Stomach smooth muscle (tissue), 2 donors: Measurements from ENCODE around the gene BHLHA15.

Experiments
- H3K27ac ChIP-seq: one replicate; pipeline ENCODE4 v1.7.0; 2013; ENCODE audit warnings: mild to moderate bottlenecking, low read length, inconsistent platforms
- H3K27me3 ChIP-seq, 2 donors: one replicate each; pipeline ENCODE4 v1.7.0; 2013; ENCODE audit warnings: low read length in 2 of 2; ENCODE audit not compliant: insufficient read depth in 2 of 2, control insufficient read depth in 1 of 2
- H3K36me3 ChIP-seq, 2 donors: one replicate each; pipeline ENCODE4 v1.7.0; 2013; ENCODE audit warnings: low read length in 2 of 2; ENCODE audit not compliant: control insufficient read depth in 2 of 2, insufficient read depth in 2 of 2
- H3K4me1 ChIP-seq: one replicate; pipeline ENCODE4 v1.7.0; 2013; ENCODE audit warnings: low read length; ENCODE audit not compliant: control insufficient read depth, insufficient read depth
- H3K4me3 ChIP-seq, 2 donors: one replicate each; pipeline ENCODE4 v1.7.0; 2013; ENCODE audit warnings: low read length in 2 of 2
- H3K9ac ChIP-seq, 2 donors: one replicate each; pipeline ENCODE4 v1.7.0; 2013; ENCODE audit warnings: low read length in 2 of 2, mild to moderate bottlenecking in 1 of 2
- H3K9me3 ChIP-seq, 2 donors: one replicate each; pipeline ENCODE4 v1.7.0; 2013; ENCODE audit warnings: low read length in 2 of 2; ENCODE audit not compliant: control insufficient read depth in 2 of 2
- donor health status: healthy.
- donor health status: Pancreatic carcinoma.

BHLHA15 gene

GRCh38 chr7:98202367-98203195 lies 8.7 kb upstream of the BHLHA15 start:
- no peak overlapping the region for H3K9ac ChIP-seq
- H3K9me3 ChIP-seq = no peaks in the 10 kb centered on the region
- H3K4me3 ChIP-seq = no peak overlapping the region
- no peaks in the 10 kb centered on the region for H3K4me1 ChIP-seq
- H3K36me3 ChIP-seq = peaks cover 10 to 25% of the 10 kb centered on the region in 2 donors
- no peaks in the 10 kb centered on the region for H3K27me3 ChIP-seq
- H3K27ac ChIP-seq = no peak overlapping the region

GRCh38 chr7:98203261-98203963 lies 7.8 kb upstream of the BHLHA15 start:
- Histone ChIP-seq H3K4me3 (no peak overlapping the region), H3K4me1 (no peaks in the 10 kb centered on the region), H3K27me3 (no peaks in the 10 kb centered on the region), H3K36me3 (peaks cover 10 to 25% of the 10 kb centered on the region in 2 donors), H3K9ac (no peak overlapping the region), H3K9me3 (no peaks in the 10 kb centered on the region), H3K27ac (no peak overlapping the region)

GRCh38 chr7:98203964-98204605 lies 7.2 kb upstream of the BHLHA15 start:
- H3K9me3 ChIP-seq = no peaks in the 10 kb centered on the region
- no peak overlapping the region for H3K4me3 ChIP-seq
- no peaks in the 10 kb centered on the region for H3K4me1 ChIP-seq
- no peaks in the 10 kb centered on the region for H3K27me3 ChIP-seq
- no peak overlapping the region for H3K9ac ChIP-seq
- H3K36me3 ChIP-seq = peaks cover 10 to 25% of the 10 kb centered on the region in 2 donors
- H3K27ac ChIP-seq = no peak overlapping the region

- H3K4me1 ChIP-seq = no peaks in the 10 kb centered on the region
- H3K4me3 ChIP-seq = no peak overlapping the region
- no peaks in the 10 kb centered on the region for H3K9me3 ChIP-seq
- H3K27ac ChIP-seq = no peak overlapping the region
- no peaks in the 10 kb centered on the region for H3K27me3 ChIP-seq
- peaks cover 10 to 25% of the 10 kb centered on the region in 2 donors for H3K36me3 ChIP-seq
- H3K9ac ChIP-seq = no peak overlapping the region
Observed at GRCh38 chr7:98204670-98205069, 6.6 kb upstream of the BHLHA15 start.

GRCh38 chr7:98205162-98205845 lies 5.9 kb upstream of the BHLHA15 start:
- Histone ChIP-seq H3K36me3 (peaks cover 10 to 22% of the 10 kb centered on the region in 2 donors), H3K4me3 (no peak overlapping the region), H3K27me3 (no peaks in the 10 kb centered on the region), H3K27ac (no peak overlapping the region), H3K4me1 (no peaks in the 10 kb centered on the region), H3K9ac (no peak overlapping the region), H3K9me3 (no peaks in the 10 kb centered on the region)

- Histone ChIP-seq H3K9ac (no peak overlapping the region), H3K27me3 (peaks cover 2 to 7% of the 10 kb centered on the region in 2 donors), H3K9me3 (no peaks in the 10 kb centered on the region), H3K36me3 (peaks cover 10 to 22% of the 10 kb centered on the region in 2 donors), H3K27ac (no peak overlapping the region), H3K4me1 (no peaks in the 10 kb centered on the region), H3K4me3 (no peak overlapping the region)
Observed at GRCh38 chr7:98206451-98207330, 4.5 kb upstream of the BHLHA15 start.

GRCh38 chr7:98209166-98209920 lies 1.9 kb upstream of the BHLHA15 start:
- no peak overlapping the region for H3K9ac ChIP-seq

GRCh38 chr7:98210513-98211220 lies 572 bp upstream of the BHLHA15 start:
- no peaks in the 10 kb centered on the region for H3K9me3 ChIP-seq
- no peak overlapping the region for H3K27ac ChIP-seq
- H3K27me3 ChIP-seq = peaks cover 6 to 11% of the 10 kb centered on the region in 2 donors
- H3K9ac ChIP-seq = no peak overlapping the region
- peaks cover 10 to 12% of the 10 kb centered on the region in 2 donors for H3K36me3 ChIP-seq
- H3K4me1 ChIP-seq = no peaks in the 10 kb centered on the region
- no peak overlapping the region for H3K4me3 ChIP-seq

More at GRCh38 chr7:98209166-98209920, 1.9 kb upstream of the BHLHA15 start:
- no peak overlapping the region for H3K4me3 ChIP-seq
- no peaks in the 10 kb centered on the region for H3K4me1 ChIP-seq
- peaks cover 6 to 11% of the 10 kb centered on the region in 2 donors for H3K27me3 ChIP-seq
- no peaks in the 10 kb centered on the region for H3K9me3 ChIP-seq
- no peak overlapping the region for H3K27ac ChIP-seq
- H3K36me3 ChIP-seq = peaks cover 10 to 20% of the 10 kb centered on the region in 2 donors
